ENCODE results near the gene COX20. TPM values are rescaled to one million over a fixed set of nuclear protein-coding genes. Genes with fewer than 3 reads are reported as not detected.

Gene COX20
- total RNA-seq, 1 experiment from 2014 or later: 38.0 TPM

DNA sequence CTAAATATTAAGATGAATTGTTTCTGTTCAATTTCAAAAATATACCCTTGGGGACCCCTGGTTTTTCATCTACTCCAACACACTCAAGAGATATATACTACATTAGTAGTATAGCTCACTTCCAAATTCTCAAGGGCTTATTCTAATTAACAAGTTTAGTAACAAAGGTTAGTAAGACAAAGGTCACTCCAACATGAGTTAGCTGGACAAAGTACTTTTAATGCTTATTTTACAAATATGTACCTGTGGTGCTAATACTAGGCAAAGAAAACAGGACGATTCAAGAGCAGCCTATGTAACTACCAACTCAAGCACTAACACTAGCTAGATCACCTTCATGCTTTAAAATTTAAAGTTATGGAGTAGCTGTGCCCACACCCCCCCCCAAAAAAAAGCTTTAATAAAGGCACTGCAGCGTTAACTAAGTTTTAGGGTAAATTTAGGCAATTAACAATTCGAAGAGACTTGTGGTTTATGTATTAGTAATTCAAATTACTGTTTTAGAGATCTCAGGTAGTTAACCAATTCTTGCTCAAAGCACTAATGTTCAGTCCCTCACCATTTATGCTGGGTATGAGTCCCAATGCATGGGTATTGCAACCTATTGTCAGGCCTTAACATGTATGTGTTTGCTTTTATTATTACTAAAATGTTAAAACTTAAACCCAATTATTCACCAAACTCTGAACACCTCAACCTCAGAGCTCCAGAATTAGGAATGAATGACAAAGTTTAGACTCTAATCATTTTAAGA, 14.8 kb downstream of the COX20 start:
- Histone ChIP-seq H3K79me1 (ENCODE audit: insufficient read depth, low read depth, low read length, poor library complexity, severe bottlenecking) (no peaks in the 10 kb centered on the region), H3K23me2 (ENCODE audit: insufficient read length, low read depth, low read length, poor library complexity, severe bottlenecking) (no peaks in the 10 kb centered on the region), H3K4me2 (ENCODE audit: insufficient read depth, insufficient read length, low read length) (no peak overlapping the region), H2BK120ac (ENCODE audit: low read depth, low read length, poor library complexity, severe bottlenecking) (no peak overlapping the region), H3K14ac (ENCODE audit: insufficient read depth, low read length) (no peak overlapping the region), H3K4me1 (ENCODE audit: insufficient read depth, low read length) (no peaks in the 10 kb centered on the region), H2AK5ac (ENCODE audit: insufficient read length, low read length) (no peak overlapping the region), H3K18ac (ENCODE audit: insufficient read length, low read depth, low read length) (no peak overlapping the region), H3K23ac (ENCODE audit: insufficient read length, low read depth, low read length) (no peak overlapping the region), H2AFZ (ENCODE audit: low read length) (no peak overlapping the region), H3K79me2 (ENCODE audit: insufficient read depth, low read length) (no peaks in the 10 kb centered on the region), H4K20me1 (ENCODE audit: control insufficient read depth, insufficient read depth, insufficient read length) (no peaks in the 10 kb centered on the region), H2BK20ac (ENCODE audit: low read depth, low read length, poor library complexity, severe bottlenecking) (no peak overlapping the region), H3K56ac (ENCODE audit: insufficient read length, low read depth, low read length) (no peak overlapping the region), H3K9ac (ENCODE audit: extremely low read depth, insufficient read length, low read length) (no peak overlapping the region), H2BK12ac (ENCODE audit: insufficient read length, low read depth, low read length) (no peak overlapping the region), H4K5ac (ENCODE audit: insufficient read length, low read depth, low read length) (no peak overlapping the region), H3K27me3 (ENCODE audit: insufficient read depth, low read length) (no peaks in the 10 kb centered on the region), H3K27ac (ENCODE audit: insufficient read length, low read depth, low read length) (no peak overlapping the region), H2BK5ac (ENCODE audit: insufficient read length, low read length) (no peak overlapping the region), H3T11ph (ENCODE audit: low read length) (no peak overlapping the region), H3K4ac (ENCODE audit: low read depth, low read length) (no peak overlapping the region), H3K9me3 (ENCODE audit: control insufficient read depth, low read depth, low read length) (no peaks in the 10 kb centered on the region), H4K91ac (ENCODE audit: insufficient read length, low read depth, low read length) (no peak overlapping the region), H2BK15ac (ENCODE audit: low read depth, low read length) (no peak overlapping the region), H4K8ac (replicated peaks; ENCODE audit: insufficient read length, low read depth, low read length) (no peak overlapping the region)
- TF ChIP-seq, protein P1, sequence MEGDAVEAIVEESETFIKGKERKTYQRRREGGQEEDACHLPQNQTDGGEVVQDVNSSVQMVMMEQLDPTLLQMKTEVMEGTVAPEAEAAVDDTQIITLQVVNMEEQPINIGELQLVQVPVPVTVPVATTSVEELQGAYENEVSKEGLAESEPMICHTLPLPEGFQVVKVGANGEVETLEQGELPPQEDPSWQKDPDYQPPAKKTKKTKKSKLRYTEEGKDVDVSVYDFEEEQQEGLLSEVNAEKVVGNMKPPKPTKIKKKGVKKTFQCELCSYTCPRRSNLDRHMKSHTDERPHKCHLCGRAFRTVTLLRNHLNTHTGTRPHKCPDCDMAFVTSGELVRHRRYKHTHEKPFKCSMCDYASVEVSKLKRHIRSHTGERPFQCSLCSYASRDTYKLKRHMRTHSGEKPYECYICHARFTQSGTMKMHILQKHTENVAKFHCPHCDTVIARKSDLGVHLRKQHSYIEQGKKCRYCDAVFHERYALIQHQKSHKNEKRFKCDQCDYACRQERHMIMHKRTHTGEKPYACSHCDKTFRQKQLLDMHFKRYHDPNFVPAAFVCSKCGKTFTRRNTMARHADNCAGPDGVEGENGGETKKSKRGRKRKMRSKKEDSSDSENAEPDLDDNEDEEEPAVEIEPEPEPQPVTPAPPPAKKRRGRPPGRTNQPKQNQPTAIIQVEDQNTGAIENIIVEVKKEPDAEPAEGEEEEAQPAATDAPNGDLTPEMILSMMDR (conservative IDR thresholded peaks at IDR 0.05): no peak
- peaks cover under 1 to 3% of the 10 kb centered on the region in 2 experiments; a peak in 1 of 4 replicates for H3K4me1 Mint-ChIP-seq
- no peak overlapping the region for H3K4me3 Mint-ChIP-seq
- no peak for DNase-seq
- no peaks in the 10 kb centered on the region for H3K9me3 Mint-ChIP-seq
- H3K27me3 Mint-ChIP-seq (ENCODE audit: low read depth): no peaks in the 10 kb centered on the region
- peaks cover 65 to 96% (median 91%) of the 10 kb centered on the region in 3 experiments for H3K36me3 Mint-ChIP-seq (ENCODE audit: insufficient read depth in 1 of 3, low read depth in 3 of 3)
- no CpG with 5 or more reads among the region's 3 CpGs for WGBS (ENCODE audit: extremely low coverage, insufficient read length, low lambda C conversion rate)
- H3K27ac Mint-ChIP-seq: peak overlapping the region in 1 of 3 experiments; percentile 87; a peak in 2 of 7 replicates

Measured in H9 (cell line).